Left lung (tissue), 10 donors: ENCODE measurements around the gene CYTH4. TPM values are rescaled to one million over a fixed set of nuclear protein-coding genes. Genes with fewer than 3 reads are reported as not detected.
A peak's percentile ranks its signal among the peaks of the same experiment; 100 is the strongest.

Experiments
- ATAC-seq: fragments of 200-7000 bp; cut with Tn5 transposase; one replicate; pipeline ENCODE4 v1.9.1; 2020; ENCODE audit warnings: moderate library complexity
- DNase-seq, 4 donors: peaks; one replicate each; pipeline ENCODE4 v3.0.0-alpha.2; 2013 to 2020
- H3K27ac ChIP-seq, 2 donors: fragments of 200-600 bp; sonication (generic) in 1 of 2; one replicate each; pipeline versions ENCODE4 v1.5.0 to v1.8.0; 2020 to 2021
- H3K27me3 ChIP-seq, 2 donors: fragments of 200-600 bp; sonication (generic) in 1 of 2; one replicate each; pipeline versions ENCODE4 v1.5.0 to v1.8.0; 2020 to 2021
- H3K36me3 ChIP-seq, 2 donors: fragments of 200-600 bp; sonication (generic) in 1 of 2; one replicate each; pipeline versions ENCODE4 v1.5.0 to v1.8.0; 2020 to 2021
- H3K4me1 ChIP-seq, 2 donors: fragments of 200-600 bp; one replicate each; pipeline ENCODE4 v1.8.0; 2021
- H3K4me3 ChIP-seq, 2 donors: fragments of 200-600 bp; sonication (generic) in 1 of 2; one replicate each; pipeline versions ENCODE4 v1.5.0 to v1.8.0; 2020 to 2021; ENCODE audit warnings: mild to moderate bottlenecking in 1 of 2
- H3K9me3 ChIP-seq, 2 donors: fragments of 200-600 bp; sonication (generic) in 1 of 2; one replicate each; pipeline versions ENCODE4 v1.5.0 to v1.8.0; 2020 to 2021
- CTCF ChIP-seq, 2 donors: fragments of 200-600 bp; sonication (generic) in 1 of 2; IDR thresholded peaks; one replicate each; pipeline versions ENCODE4 v1.5.0 to v1.8.0; 2021; ENCODE audit warnings: antibody characterized with exemption in 2 of 2
- intact Hi-C, 2 donors: fragments of 100-400 bp; cut with DNase I; formaldehyde crosslinking; loops; one replicate each; pipeline versions ENCODE4 v1.11.2 to v1.14.2; 2022
- polyA plus RNA-seq, 6 donors: library from polyadenylated mRNA; unstranded; fragments of 120-200 nt; gene quantifications; one replicate each; pipeline ENCODE4 v1.2.1, GENCODE V29; 2013; ENCODE audit not compliant: insufficient read length in 6 of 6
- total RNA-seq, 2 donors: library from RNA; stranded (reverse); fragmentation: NEBNext Ultra II Directional; extraction: Animal tissue kit (Norgen Biotek cat#: 25700); gene quantifications; one replicate each; pipeline ENCODE4 v1.2.1, GENCODE V29; 2021
- donor health status: DM: no; HTN: yes; CAD: no.
- donor health status: DM: no; HTN: no; CAD: no.

The CYTH4 gene
- total and polyA plus RNA-seq, 8 donors: 4.7 to 63.4 (median 6.1) TPM

- intact Hi-C loops: no loop called here
- Histone ChIP-seq H3K27me3 (peaks cover 28 to 78% of the 10 kb centered on the region in 2 donors), H3K9me3 (peaks cover 0 to 11% of the 10 kb centered on the region in 2 donors), H3K4me1 (peaks cover 0 to 23% of the 10 kb centered on the region in 2 donors), H3K4me3 (no peak overlapping the region), H3K27ac (no peak overlapping the region), H3K36me3 (no peaks in the 10 kb centered on the region)
- peak; percentile 34 to 44 for TF ChIP-seq CTCF (IDR thresholded peaks at IDR 0.05)
- DNase-seq (peak in 2 of 4 donors; percentile 30 to 31), ATAC-seq (peak; percentile 61)
Observed at GRCh38 chr22:37259540-37260029, 22.7 kb upstream of the CYTH4 start.

- H3K4me3 ChIP-seq: no peak overlapping the region
- DNase-seq (no peak), ATAC-seq (no peak)
- H3K27me3 ChIP-seq: peaks cover 28 to 71% of the 10 kb centered on the region in 2 donors
- H3K36me3 ChIP-seq: no peaks in the 10 kb centered on the region
- peaks cover 0 to 14% of the 10 kb centered on the region in 2 donors for H3K9me3 ChIP-seq
- TF ChIP-seq CTCF (IDR thresholded peaks at IDR 0.05): no peak
- H3K4me1 ChIP-seq: peaks cover 0 to 23% of the 10 kb centered on the region in 2 donors
- intact Hi-C loops: no loop called here
- H3K27ac ChIP-seq: no peak overlapping the region
Observed at GRCh38 chr22:37260155-37260795, 22.0 kb upstream of the CYTH4 start.

DNA sequence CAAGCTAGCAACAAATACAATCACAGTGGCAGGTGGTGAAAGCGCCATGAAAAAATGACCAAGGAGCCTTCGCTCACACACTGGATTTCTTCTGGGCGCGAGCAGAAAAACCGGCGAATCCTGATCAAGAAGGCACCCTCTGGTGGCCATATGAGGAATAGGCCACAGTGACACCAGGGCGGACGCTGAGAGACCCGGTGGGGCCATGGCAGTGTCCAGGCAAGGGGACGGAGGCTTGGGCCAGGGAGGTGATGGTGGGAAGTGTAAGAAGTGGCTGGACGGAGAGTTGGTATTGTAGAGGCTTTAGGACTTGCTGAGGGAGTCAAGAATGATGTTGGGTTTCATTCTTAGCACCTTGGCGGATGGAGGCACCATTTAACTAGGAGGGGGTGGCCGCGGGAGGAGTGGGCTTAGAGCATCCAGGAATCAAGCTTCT is 21.4 kb upstream of the CYTH4 start:
- peak; percentile 92 for ATAC-seq
- H3K9me3 ChIP-seq: peaks cover 0 to 14% of the 10 kb centered on the region in 2 donors
- no peak overlapping the region for H3K27ac ChIP-seq
- peaks cover 0 to 23% of the 10 kb centered on the region in 2 donors for H3K4me1 ChIP-seq
- TF ChIP-seq CTCF (IDR thresholded peaks at IDR 0.05): peak; percentile 87 to 97
- DNase-seq: peak in 3 of 4 donors; percentile 44 to 83 (median 58)
- no peak overlapping the region for H3K4me3 ChIP-seq
- H3K36me3 ChIP-seq: no peaks in the 10 kb centered on the region
- intact Hi-C loops: no loop called here
- H3K27me3 ChIP-seq: peaks cover 25 to 64% of the 10 kb centered on the region in 2 donors

- H3K4me1 ChIP-seq: peaks cover 6 to 34% of the 10 kb centered on the region in 2 donors
- ATAC-seq: no peak
- H3K36me3 ChIP-seq: no peaks in the 10 kb centered on the region
- peaks cover 0 to 14% of the 10 kb centered on the region in 2 donors for H3K9me3 ChIP-seq
- TF ChIP-seq CTCF (IDR thresholded peaks at IDR 0.05): no peak
- peak in 1 of 4 donors; percentile 11 for DNase-seq
- intact Hi-C loops: no loop called here
- H3K27ac ChIP-seq: no peak overlapping the region
- H3K27me3 ChIP-seq: peaks cover 24 to 59% of the 10 kb centered on the region in 2 donors
- H3K4me3 ChIP-seq: no peak overlapping the region
Observed at GRCh38 chr22:37262346-37262745, 20.0 kb upstream of the CYTH4 start.
